Fibroblast of the aortic adventitia (primary cell): ENCODE data around the gene AARS1. TPM values are rescaled to one million over a fixed set of nuclear protein-coding genes. Genes with fewer than 3 reads are reported as not detected.

Experiments used
- DNase-seq: peaks from one replicate; pipeline ENCODE4 v3.0.0-alpha.2; 2010; ENCODE audit warnings: low read depth
- H3K4me3 ChIP-seq: 2 replicates; pipeline ENCODE4 v1.5.1; 2011; ENCODE audit warnings: low read depth, mild to moderate bottlenecking, control low read depth, low read length, moderate library complexity
- CTCF ChIP-seq: IDR thresholded peaks from 2 replicates; pipeline ENCODE4 v1.5.1; 2011; ENCODE audit warnings: mild to moderate bottlenecking, low read length, control low read depth, inconsistent platforms; ENCODE audit not compliant: insufficient read depth
- total RNA-seq: library from RNA; depleted of rRNA; stranded (reverse); fragments of >200 nt; gene quantifications from 2 replicates; pipeline ENCODE4 v1.2.3, GENCODE V29; 2012; ENCODE audit warnings: low replicate concordance

AARS1 gene
- total RNA-seq, 1 donor: 167 TPM

- DNase-seq: no peak
- no peak for TF ChIP-seq CTCF
- H3K4me3 ChIP-seq: no peak overlapping the region
Observed at GRCh38 chr16:70306880-70307279, 17.6 kb upstream of the AARS1 start.

- H3K4me3 ChIP-seq: no peak overlapping the region
- TF ChIP-seq CTCF: no peak
- DNase-seq: no peak
Observed at GRCh38 chr16:70304892-70305448, 15.7 kb upstream of the AARS1 start.

- TF ChIP-seq CTCF: no peak
- no peak overlapping the region for H3K4me3 ChIP-seq
- DNase-seq: no peak
Observed at GRCh38 chr16:70302745-70303144, 13.4 kb upstream of the AARS1 start.

- no peak for DNase-seq
- no peak for TF ChIP-seq CTCF
- no peak overlapping the region for H3K4me3 ChIP-seq
Observed at GRCh38 chr16:70301121-70301520, 11.8 kb upstream of the AARS1 start.

- H3K4me3 ChIP-seq: peak within 1 kb of the TSS; percentile 97
- TF ChIP-seq CTCF: no peak
- peak; percentile 68 for DNase-seq
Observed at GRCh38 chr16:70298988-70299938, 10.0 kb upstream of the AARS1 start, which contains the start of gene DDX19B. Gene DDX19B (plus strand): TSS chr16:70299186. CDS start chr16:70299298, 112 bp downstream.

GRCh38 chr16:70295634-70296033, 6.3 kb upstream of the AARS1 start:
- no peak overlapping the region for H3K4me3 ChIP-seq
- no peak for TF ChIP-seq CTCF
- DNase-seq: no peak
